Esophagus muscularis mucosa (tissue), 3 donors: ENCODE results near the gene SIRT1.
"Not testable (repeated sequence)": the region's sequence is repeated elsewhere in the genome, so short reads cannot be mapped to it uniquely, and the experiment has no call there.

Experiments used
- POLR2AphosphoS5 ChIP-seq, 2 donors: sonication (generic); formaldehyde crosslinking; IDR thresholded peaks; one replicate each; pipeline ENCODE4 v1.6.1; 2017; ENCODE audit warnings: antibody characterized with exemption in 2 of 2
- TF ChIP-seq, protein P1 (sequence below), 3 experiments: fragments of 200-600 bp in 2 of 3; fragments of 450-650 bp in 1 of 3; sonication (generic) in 2 of 3; IDR thresholded peaks; one replicate each; pipeline ENCODE4 v1.5.1; 2017 to 2019; ENCODE audit warnings: antibody characterized with exemption in 3 of 3, mild to moderate bottlenecking in 2 of 3, moderate library complexity in 1 of 3

DNA sequence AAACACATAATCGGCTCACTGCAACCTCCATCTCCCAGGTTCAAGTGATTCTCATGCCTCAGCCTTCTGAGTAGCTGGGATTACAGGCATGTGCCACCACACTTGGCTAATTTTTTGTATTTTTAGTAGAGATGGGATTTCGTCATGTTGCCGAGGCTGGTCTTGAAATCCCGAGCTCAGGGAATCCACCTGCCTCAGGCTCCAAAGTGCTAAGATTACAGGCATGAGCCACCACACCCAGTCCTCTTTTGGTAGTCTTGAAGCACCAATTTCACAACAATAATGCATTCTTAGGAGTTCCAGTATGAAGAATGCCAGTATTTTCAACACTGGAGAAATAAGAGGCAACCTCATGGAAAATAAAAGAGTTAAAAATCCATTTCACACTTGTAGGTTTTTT, 81.6 kb downstream of the SIRT1 start:
- TF ChIP-seq, protein P1, sequence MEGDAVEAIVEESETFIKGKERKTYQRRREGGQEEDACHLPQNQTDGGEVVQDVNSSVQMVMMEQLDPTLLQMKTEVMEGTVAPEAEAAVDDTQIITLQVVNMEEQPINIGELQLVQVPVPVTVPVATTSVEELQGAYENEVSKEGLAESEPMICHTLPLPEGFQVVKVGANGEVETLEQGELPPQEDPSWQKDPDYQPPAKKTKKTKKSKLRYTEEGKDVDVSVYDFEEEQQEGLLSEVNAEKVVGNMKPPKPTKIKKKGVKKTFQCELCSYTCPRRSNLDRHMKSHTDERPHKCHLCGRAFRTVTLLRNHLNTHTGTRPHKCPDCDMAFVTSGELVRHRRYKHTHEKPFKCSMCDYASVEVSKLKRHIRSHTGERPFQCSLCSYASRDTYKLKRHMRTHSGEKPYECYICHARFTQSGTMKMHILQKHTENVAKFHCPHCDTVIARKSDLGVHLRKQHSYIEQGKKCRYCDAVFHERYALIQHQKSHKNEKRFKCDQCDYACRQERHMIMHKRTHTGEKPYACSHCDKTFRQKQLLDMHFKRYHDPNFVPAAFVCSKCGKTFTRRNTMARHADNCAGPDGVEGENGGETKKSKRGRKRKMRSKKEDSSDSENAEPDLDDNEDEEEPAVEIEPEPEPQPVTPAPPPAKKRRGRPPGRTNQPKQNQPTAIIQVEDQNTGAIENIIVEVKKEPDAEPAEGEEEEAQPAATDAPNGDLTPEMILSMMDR (IDR thresholded peaks at IDR 0.05): not testable (repeated sequence)
- not testable (repeated sequence) for TF ChIP-seq POLR2AphosphoS5 (IDR thresholded peaks at IDR 0.05)
